Ishikawa (cell line): ENCODE results near the gene GPC6.

Source experiments
- CEBPB ChIP-seq: IDR thresholded peaks from 2 replicates; pipeline ENCODE4 v1.6.1; 2012
- CREB1 ChIP-seq: IDR thresholded peaks from 2 replicates; pipeline ENCODE4 v1.6.1; 2012; ENCODE audit warnings: low read depth
- EGR1 ChIP-seq: IDR thresholded peaks from 2 replicates; pipeline ENCODE4 v1.6.1; 2012
- EP300 ChIP-seq: IDR thresholded peaks from 2 replicates; pipeline ENCODE4 v1.6.1; 2012; ENCODE audit warnings: borderline replicate concordance
- FOXM1 ChIP-seq: IDR thresholded peaks from 2 replicates; pipeline ENCODE4 v1.6.1; 2012; ENCODE audit warnings: low read depth, borderline replicate concordance
- MAX ChIP-seq: IDR thresholded peaks from 2 replicates; pipeline ENCODE4 v1.6.1; 2012
- NFIC ChIP-seq: IDR thresholded peaks from 2 replicates; pipeline ENCODE4 v1.6.1; 2012
- RAD21 ChIP-seq: IDR thresholded peaks from 2 replicates; pipeline ENCODE4 v1.6.1; 2012; ENCODE audit warnings: low read depth
- REST ChIP-seq: IDR thresholded peaks from 2 replicates; pipeline ENCODE4 v1.6.1; 2012; ENCODE audit warnings: low read depth, mild to moderate bottlenecking
- TAF1 ChIP-seq: IDR thresholded peaks from 2 replicates; pipeline ENCODE4 v1.6.1; 2012; ENCODE audit warnings: low read depth, mild to moderate bottlenecking
- TCF12 ChIP-seq: IDR thresholded peaks from 2 replicates; pipeline ENCODE4 v1.6.1; 2012; ENCODE audit warnings: low read depth
- TEAD4 ChIP-seq: IDR thresholded peaks from 2 replicates; pipeline ENCODE4 v1.6.1; 2012
- USF1 ChIP-seq: IDR thresholded peaks from 2 replicates; pipeline ENCODE4 v1.6.1; 2012
- YY1 ChIP-seq: IDR thresholded peaks from 2 replicates; pipeline ENCODE4 v1.6.1; 2012; ENCODE audit warnings: low read depth
- ZBTB7A ChIP-seq: IDR thresholded peaks from 2 replicates; pipeline ENCODE4 v1.6.1; 2012; ENCODE audit warnings: low read depth

The GPC6 gene

GRCh38 chr13:93689333-93689732 is 462.7 kb downstream of the GPC6 start:
- no peak for TF ChIP-seq FOXM1
- TF ChIP-seq REST = no peak
- TF ChIP-seq CREB1 = no peak
- TF ChIP-seq TEAD4 = no peak
- no peak for TF ChIP-seq USF1
- no peak for TF ChIP-seq TAF1
- no peak for TF ChIP-seq CEBPB
- TF ChIP-seq ZBTB7A = no peak

GRCh38 chr13:93690139-93690538 is 463.5 kb downstream of the GPC6 start:
- peak; percentile 87 for TF ChIP-seq REST
- no peak for TF ChIP-seq FOXM1

- no peak for TF ChIP-seq MAX
- TF ChIP-seq FOXM1 = no peak
- TF ChIP-seq EGR1 = no peak
- no peak for TF ChIP-seq TEAD4
- TF ChIP-seq RAD21 = no peak
- no peak for TF ChIP-seq TAF1
- TF ChIP-seq EP300 = no peak
- TF ChIP-seq YY1 = no peak
- TF ChIP-seq REST = no peak
- TF ChIP-seq CEBPB = no peak
- TF ChIP-seq CREB1 = no peak
- TF ChIP-seq ZBTB7A = no peak
- no peak for TF ChIP-seq NFIC
- no peak for TF ChIP-seq USF1
- TF ChIP-seq TCF12 = no peak
Measured at GRCh38 chr13:93698016-93698613, 471.5 kb downstream of the GPC6 start.

- no peak for TF ChIP-seq CEBPB
Measured at GRCh38 chr13:93700115-93700514, 473.5 kb downstream of the GPC6 start.

- TF ChIP-seq ZBTB7A (no peak), CREB1 (no peak), TEAD4 (no peak), CEBPB (no peak), MAX (no peak), TAF1 (no peak), EP300 (no peak), TCF12 (no peak), FOXM1 (no peak), EGR1 (no peak), NFIC (no peak), YY1 (no peak), REST (no peak), RAD21 (no peak), USF1 (no peak)
Measured at GRCh38 chr13:93708308-93709075, 481.9 kb downstream of the GPC6 start.
